ENCODE data around the gene MFAP3L. TPM values are rescaled to one million over a fixed set of nuclear protein-coding genes. Genes with fewer than 3 reads are reported as not detected.
"Not testable (repeated sequence)": the region's sequence is repeated elsewhere in the genome, so short reads cannot be mapped to it uniquely, and the experiment has no call there.

MFAP3L gene
- 10 to 100 TPM in 1 of 2 donors, 1 to 10 TPM in 1; 3.1 to 47.0 TPM for total RNA-seq
- total RNA-seq = 0.75 to 7.9 reads per million in 2 donors

GRCh38 chr4:170026253-170027021, at the start of gene MFAP3L:
TSS of gene MFAP3L (minus strand) at chr4:170026395. CDS start at chr4:170005877, 20,518 bp downstream.
- H3K4me3 Mint-ChIP-seq = peak within 1 kb of the TSS; percentile 92
- H3K36me3 Mint-ChIP-seq (ENCODE audit: low read depth) = no peaks in the 10 kb centered on the region
- ATAC-seq = peak; percentile 83
- H3K4me1 Mint-ChIP-seq = peaks cover 6% of the 10 kb centered on the region
- DNase-seq = peak; percentile 75 to 80 (median 78)
- H3K27ac Mint-ChIP-seq = peak within 1 kb of the TSS; percentile 86
- H3K9me3 ChIP-seq (ENCODE audit: control insufficient read depth, low read length, poor library complexity, severe bottlenecking) = peaks cover 4% of the 10 kb centered on the region
- peaks cover 10% of the 10 kb centered on the region for H3K27me3 Mint-ChIP-seq

DNA sequence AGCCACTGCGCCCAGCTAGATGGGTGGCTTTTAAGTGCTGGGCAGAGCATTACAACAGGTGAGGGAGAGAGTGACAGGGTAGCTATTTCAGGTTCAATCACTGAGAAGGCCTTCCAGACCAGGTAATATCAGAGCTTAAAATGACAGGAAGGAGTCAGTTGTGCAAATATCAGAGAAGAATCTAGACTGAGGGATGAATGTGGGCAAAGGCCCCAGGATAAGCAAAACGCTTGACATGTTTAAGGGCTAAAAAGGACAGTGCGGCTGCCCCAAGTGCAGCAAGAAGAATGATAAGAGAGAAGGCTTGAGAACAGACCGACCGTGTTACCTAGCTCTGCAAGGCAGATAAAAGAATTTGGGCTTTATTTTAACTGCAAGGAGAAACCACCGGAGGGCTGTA, 45.0 kb upstream of the MFAP3L start:
- H3K36me3 Mint-ChIP-seq (ENCODE audit: low read depth) = no peaks in the 10 kb centered on the region
- ATAC-seq = no peak
- DNase-seq = no peak
- no peaks in the 10 kb centered on the region for H3K9me3 ChIP-seq (ENCODE audit: control insufficient read depth, low read length, poor library complexity, severe bottlenecking)
- peaks cover 6% of the 10 kb centered on the region for H3K4me1 Mint-ChIP-seq
- no peak overlapping the region for H3K27ac Mint-ChIP-seq
- peaks cover 19% of the 10 kb centered on the region for H3K27me3 Mint-ChIP-seq
- no peak overlapping the region for H3K4me3 Mint-ChIP-seq

- H3K27me3 Mint-ChIP-seq = peaks cover 23% of the 10 kb centered on the region
- H3K9me3 ChIP-seq (ENCODE audit: control insufficient read depth, low read length, poor library complexity, severe bottlenecking) = no peaks in the 10 kb centered on the region
- DNase-seq = no peak
- H3K27ac Mint-ChIP-seq = no peak overlapping the region
- H3K4me3 Mint-ChIP-seq = no peak overlapping the region
- ATAC-seq = no peak
- no peaks in the 10 kb centered on the region for H3K36me3 Mint-ChIP-seq (ENCODE audit: low read depth)
- H3K4me1 Mint-ChIP-seq = peaks cover 6% of the 10 kb centered on the region
Observed at GRCh38 chr4:170068438-170069128, 42.4 kb upstream of the MFAP3L start.

- H3K9me3 ChIP-seq (ENCODE audit: control insufficient read depth, low read length, poor library complexity, severe bottlenecking) = no peaks in the 10 kb centered on the region
- no peak overlapping the region for H3K4me3 Mint-ChIP-seq
- peaks cover 38% of the 10 kb centered on the region for H3K27me3 Mint-ChIP-seq
- ATAC-seq = no peak
- DNase-seq = no peak
- no peaks in the 10 kb centered on the region for H3K4me1 Mint-ChIP-seq
- H3K36me3 Mint-ChIP-seq (ENCODE audit: low read depth) = no peaks in the 10 kb centered on the region
- no peak overlapping the region for H3K27ac Mint-ChIP-seq
Observed at GRCh38 chr4:170059421-170059820, 33.2 kb upstream of the MFAP3L start.

- DNase-seq = no peak
- Mint-ChIP-seq H3K4me3 (no peak overlapping the region), H3K27ac (no peak overlapping the region), H3K27me3 (peaks cover 39% of the 10 kb centered on the region), H3K4me1 (no peaks in the 10 kb centered on the region), H3K36me3 (ENCODE audit: low read depth) (no peaks in the 10 kb centered on the region)
- ATAC-seq = no peak
- H3K9me3 ChIP-seq (ENCODE audit: control insufficient read depth, low read length, poor library complexity, severe bottlenecking) = no peaks in the 10 kb centered on the region
Observed at GRCh38 chr4:170058826-170059225, 32.6 kb upstream of the MFAP3L start.

DNA sequence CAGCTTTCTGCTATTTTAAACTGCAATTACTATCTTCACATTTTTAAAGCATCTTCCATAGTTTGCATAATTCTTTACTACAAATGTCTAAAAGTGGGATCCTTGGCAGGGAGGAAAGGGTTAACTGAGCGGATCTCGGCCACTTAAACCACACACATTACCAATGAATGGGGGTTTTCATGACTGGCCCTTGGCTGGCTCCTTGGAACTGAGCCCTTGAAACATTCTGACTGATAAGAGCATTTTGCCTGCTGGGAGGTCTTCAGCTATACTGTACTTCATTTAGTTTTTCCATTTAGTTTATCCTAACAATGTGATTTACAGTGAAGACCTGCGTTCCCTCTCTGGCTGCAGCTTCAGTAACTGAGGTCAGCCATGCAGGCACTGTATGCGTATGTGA, 31.7 kb upstream of the MFAP3L start:
- no peak for ATAC-seq
- no peak overlapping the region for H3K4me3 Mint-ChIP-seq
- H3K36me3 Mint-ChIP-seq (ENCODE audit: low read depth) = no peaks in the 10 kb centered on the region
- no peak overlapping the region for H3K27ac Mint-ChIP-seq
- H3K27me3 Mint-ChIP-seq = peaks cover 46% of the 10 kb centered on the region
- H3K9me3 ChIP-seq (ENCODE audit: control insufficient read depth, low read length, poor library complexity, severe bottlenecking) = no peaks in the 10 kb centered on the region
- no peak for DNase-seq
- no peaks in the 10 kb centered on the region for H3K4me1 Mint-ChIP-seq

- Mint-ChIP-seq H3K27me3 (peaks cover 54% of the 10 kb centered on the region), H3K4me1 (no peaks in the 10 kb centered on the region), H3K27ac (no peak overlapping the region), H3K4me3 (no peak overlapping the region), H3K36me3 (ENCODE audit: low read depth) (no peaks in the 10 kb centered on the region)
- no peaks in the 10 kb centered on the region for H3K9me3 ChIP-seq (ENCODE audit: control insufficient read depth, low read length, poor library complexity, severe bottlenecking)
- DNase-seq (no peak), ATAC-seq (no peak)
Observed at GRCh38 chr4:170052919-170053318, 26.7 kb upstream of the MFAP3L start.

DNA sequence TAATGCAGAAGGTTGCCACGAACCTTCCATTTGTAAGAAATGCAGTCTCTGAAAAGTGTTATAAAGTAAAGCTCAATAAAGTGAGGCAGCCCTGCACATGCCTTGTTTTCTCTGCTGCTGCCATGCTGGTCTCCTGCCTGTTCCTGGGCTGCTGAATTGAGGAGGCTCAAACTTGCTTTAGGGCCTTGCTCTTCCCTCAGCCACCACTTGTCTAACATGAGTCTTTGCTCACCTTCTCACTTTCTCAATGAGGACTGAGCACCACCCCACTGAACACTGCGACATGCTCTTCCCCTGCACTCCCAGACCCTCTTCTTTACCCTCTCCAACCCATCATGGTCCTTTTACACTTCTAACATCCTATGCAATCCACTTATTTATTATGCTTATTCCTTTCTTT, 25.2 kb upstream of the MFAP3L start:
- peaks cover 49% of the 10 kb centered on the region for H3K27me3 Mint-ChIP-seq
- DNase-seq (no peak), ATAC-seq (no peak)
- H3K36me3 Mint-ChIP-seq (ENCODE audit: low read depth) = no peaks in the 10 kb centered on the region
- no peak overlapping the region for H3K27ac Mint-ChIP-seq
- no peaks in the 10 kb centered on the region for H3K9me3 ChIP-seq (ENCODE audit: control insufficient read depth, low read length, poor library complexity, severe bottlenecking)
- no peaks in the 10 kb centered on the region for H3K4me1 Mint-ChIP-seq
- no peak overlapping the region for H3K4me3 Mint-ChIP-seq

DNA sequence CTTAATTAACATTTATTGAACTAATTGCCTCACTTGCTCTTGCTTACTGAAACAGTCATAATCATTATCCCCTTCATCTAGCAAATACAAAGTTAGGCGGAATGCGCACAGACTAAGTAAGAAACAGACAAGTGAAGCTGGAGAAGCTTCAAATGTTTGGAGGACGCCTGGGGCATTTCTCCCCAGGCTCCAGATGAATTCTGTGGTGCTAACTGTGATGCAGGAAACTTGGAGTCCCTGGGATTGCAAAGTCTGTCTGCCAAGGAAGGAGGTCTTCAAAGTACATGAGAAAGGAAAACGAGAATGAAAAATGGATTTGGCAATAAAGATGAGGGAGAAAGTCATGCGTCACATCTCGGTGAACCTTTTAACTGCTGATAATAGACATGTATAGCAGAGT, 23.6 kb upstream of the MFAP3L start:
- H3K9me3 ChIP-seq (ENCODE audit: control insufficient read depth, low read length, poor library complexity, severe bottlenecking) = no peaks in the 10 kb centered on the region
- ATAC-seq (no peak), DNase-seq (no peak)
- H3K27ac Mint-ChIP-seq = no peak overlapping the region
- H3K4me1 Mint-ChIP-seq = no peaks in the 10 kb centered on the region
- no peaks in the 10 kb centered on the region for H3K36me3 Mint-ChIP-seq (ENCODE audit: low read depth)
- peaks cover 38% of the 10 kb centered on the region for H3K27me3 Mint-ChIP-seq
- no peak overlapping the region for H3K4me3 Mint-ChIP-seq

DNA sequence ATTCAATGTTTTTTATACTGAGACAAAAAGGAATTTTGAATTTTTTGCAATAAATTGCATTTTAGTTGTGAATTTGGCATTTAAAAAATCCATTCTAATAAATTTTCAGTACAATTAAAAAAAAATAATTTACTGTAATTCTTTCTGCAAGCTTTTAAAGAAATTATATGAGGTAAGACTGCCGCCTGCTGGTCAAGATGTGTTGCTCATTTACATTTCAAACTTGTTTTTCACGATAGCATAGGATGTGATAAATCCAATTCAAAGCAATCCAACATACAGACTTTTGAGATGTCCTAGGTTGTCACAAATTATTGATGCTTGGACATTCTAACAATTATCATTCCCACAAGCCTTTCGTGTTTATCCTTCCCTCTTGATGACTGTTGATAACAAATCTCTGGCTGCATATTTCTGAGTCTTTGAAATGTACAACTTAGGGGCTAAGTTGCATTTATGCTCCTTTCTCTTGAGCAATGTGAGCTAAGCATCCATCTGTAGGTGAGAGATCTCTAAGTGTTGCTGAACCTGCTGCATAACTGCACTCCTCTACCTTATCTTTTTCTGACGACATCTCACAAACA, 21.7 kb upstream of the MFAP3L start:
- peak; percentile 47 for ATAC-seq
- DNase-seq = peak; percentile 14 to 36 (median 16)

DNA sequence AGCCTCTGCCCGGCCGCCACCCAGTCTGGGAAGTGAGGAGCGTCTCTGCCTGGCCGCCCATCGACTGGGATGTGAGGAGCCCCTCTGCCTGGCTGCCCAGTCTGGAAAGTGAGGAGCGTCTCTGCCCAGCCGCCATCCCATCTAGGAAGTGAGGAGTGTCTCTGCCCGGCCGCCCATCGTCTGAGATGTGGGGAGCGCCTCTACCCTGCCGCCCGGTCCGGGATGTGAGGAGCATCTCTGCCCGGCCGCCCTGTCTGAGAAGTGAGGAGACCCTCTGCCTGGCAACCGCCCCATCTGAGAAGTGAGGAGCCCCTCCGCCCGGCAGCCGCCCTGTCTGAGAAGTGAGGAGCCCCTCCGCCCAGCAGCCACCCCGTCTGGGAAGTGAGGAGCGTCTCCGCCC, 20.0 kb upstream of the MFAP3L start:
- H3K36me3 Mint-ChIP-seq (ENCODE audit: low read depth); H3K9me3 ChIP-seq (ENCODE audit: control insufficient read depth, low read length, poor library complexity, severe bottlenecking); DNase-seq; H3K4me1 Mint-ChIP-seq; H3K4me3 Mint-ChIP-seq; H3K27ac Mint-ChIP-seq; ATAC-seq: not testable (repeated sequence)
- H3K27me3 Mint-ChIP-seq = peaks cover 24% of the 10 kb centered on the region

More for the DNA sequence above, 21.7 kb upstream of the MFAP3L start:
- H3K4me3 Mint-ChIP-seq = no peak overlapping the region
- H3K27me3 Mint-ChIP-seq = peaks cover 28% of the 10 kb centered on the region
- no peak overlapping the region for H3K27ac Mint-ChIP-seq
- H3K9me3 ChIP-seq (ENCODE audit: control insufficient read depth, low read length, poor library complexity, severe bottlenecking) = no peaks in the 10 kb centered on the region
- no peaks in the 10 kb centered on the region for H3K36me3 Mint-ChIP-seq (ENCODE audit: low read depth)
- no peaks in the 10 kb centered on the region for H3K4me1 Mint-ChIP-seq

- Mint-ChIP-seq H3K27ac (no peak overlapping the region), H3K27me3 (peaks cover 30% of the 10 kb centered on the region), H3K36me3 (ENCODE audit: low read depth) (no peaks in the 10 kb centered on the region), H3K4me1 (no peaks in the 10 kb centered on the region), H3K4me3 (no peak overlapping the region)
- no peaks in the 10 kb centered on the region for H3K9me3 ChIP-seq (ENCODE audit: control insufficient read depth, low read length, poor library complexity, severe bottlenecking)
- ATAC-seq (no peak), DNase-seq (no peak)
Observed at GRCh38 chr4:170040031-170040680, 14.0 kb upstream of the MFAP3L start.

- Mint-ChIP-seq H3K27me3 (peaks cover 32% of the 10 kb centered on the region), H3K4me3 (no peak overlapping the region)
Observed at GRCh38 chr4:170038769-170039168, 12.6 kb upstream of the MFAP3L start.

More at GRCh38 chr4:170038769-170039168, 12.6 kb upstream of the MFAP3L start:
- Mint-ChIP-seq H3K27ac (no peak overlapping the region), H3K4me1 (no peaks in the 10 kb centered on the region), H3K36me3 (ENCODE audit: low read depth) (no peaks in the 10 kb centered on the region)
- no peak for ATAC-seq
- no peaks in the 10 kb centered on the region for H3K9me3 ChIP-seq (ENCODE audit: control insufficient read depth, low read length, poor library complexity, severe bottlenecking)
- DNase-seq = no peak
